Panc1 (cell line): ENCODE results near the gene GDI2.

ENCODE experiments used
- POLR2AphosphoS5 ChIP-seq: IDR thresholded peaks from 2 replicates; pipeline ENCODE4 v1.6.1; 2012; ENCODE audit warnings: mild to moderate bottlenecking, low read depth, low read length, moderate library complexity
- SIN3A ChIP-seq: IDR thresholded peaks from 2 replicates; pipeline ENCODE4 v1.6.1; 2012; ENCODE audit warnings: low read depth, mild to moderate bottlenecking, low read length, moderate library complexity, borderline replicate concordance; ENCODE audit not compliant: insufficient read depth
- TCF7L2 ChIP-seq: IDR thresholded peaks from 2 replicates; pipeline ENCODE4 v1.6.1; 2011; ENCODE audit warnings: mild to moderate bottlenecking, low read depth, low read length, inconsistent platforms
- TF ChIP-seq, protein P1 (sequence below): fragments of 450-650 bp; IDR thresholded peaks from 2 replicates; pipeline ENCODE4 v1.5.1; 2017; ENCODE audit warnings: mild to moderate bottlenecking
- TF ChIP-seq, protein P2 (sequence below), 2 experiments: IDR thresholded peaks; 2 replicates each; pipeline ENCODE4 v1.6.1; 2011 to 2012; ENCODE audit warnings: low read depth in 2 of 2, control low read depth in 1 of 2, low read length in 1 of 2, mild to moderate bottlenecking in 1 of 2, moderate library complexity in 1 of 2; ENCODE audit not compliant: insufficient read depth in 1 of 2

DNA sequence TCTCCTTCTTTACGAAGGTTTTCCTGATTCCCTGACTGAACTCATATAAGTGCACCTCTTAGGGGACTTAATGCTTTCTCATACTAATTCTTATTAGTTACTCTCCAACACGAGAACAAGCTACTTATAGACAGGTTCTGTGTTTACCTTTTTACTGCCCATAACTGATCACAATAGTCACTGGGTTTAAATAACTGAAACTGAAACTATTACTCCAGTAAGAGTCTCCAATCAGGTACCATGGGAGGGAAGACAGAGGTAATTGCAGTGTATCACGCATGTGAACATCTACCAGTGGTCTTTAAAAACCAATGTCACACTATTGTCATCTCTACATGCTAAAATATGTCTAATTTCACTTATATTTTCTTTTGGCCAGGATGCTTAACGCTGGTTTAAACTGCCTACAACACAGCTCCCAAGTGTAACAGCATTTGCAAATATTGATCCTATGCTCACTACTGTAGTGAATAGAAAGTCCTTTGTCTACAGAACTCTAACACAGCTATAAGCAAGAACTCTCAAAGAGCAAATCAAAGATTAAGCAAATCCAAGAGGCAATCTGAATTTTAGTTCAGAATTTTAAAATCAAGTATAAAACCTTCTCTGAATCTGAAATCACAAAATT, 3.6 kb downstream of the GDI2 start:
- TF ChIP-seq, protein P1, sequence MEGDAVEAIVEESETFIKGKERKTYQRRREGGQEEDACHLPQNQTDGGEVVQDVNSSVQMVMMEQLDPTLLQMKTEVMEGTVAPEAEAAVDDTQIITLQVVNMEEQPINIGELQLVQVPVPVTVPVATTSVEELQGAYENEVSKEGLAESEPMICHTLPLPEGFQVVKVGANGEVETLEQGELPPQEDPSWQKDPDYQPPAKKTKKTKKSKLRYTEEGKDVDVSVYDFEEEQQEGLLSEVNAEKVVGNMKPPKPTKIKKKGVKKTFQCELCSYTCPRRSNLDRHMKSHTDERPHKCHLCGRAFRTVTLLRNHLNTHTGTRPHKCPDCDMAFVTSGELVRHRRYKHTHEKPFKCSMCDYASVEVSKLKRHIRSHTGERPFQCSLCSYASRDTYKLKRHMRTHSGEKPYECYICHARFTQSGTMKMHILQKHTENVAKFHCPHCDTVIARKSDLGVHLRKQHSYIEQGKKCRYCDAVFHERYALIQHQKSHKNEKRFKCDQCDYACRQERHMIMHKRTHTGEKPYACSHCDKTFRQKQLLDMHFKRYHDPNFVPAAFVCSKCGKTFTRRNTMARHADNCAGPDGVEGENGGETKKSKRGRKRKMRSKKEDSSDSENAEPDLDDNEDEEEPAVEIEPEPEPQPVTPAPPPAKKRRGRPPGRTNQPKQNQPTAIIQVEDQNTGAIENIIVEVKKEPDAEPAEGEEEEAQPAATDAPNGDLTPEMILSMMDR = no peak
- TF ChIP-seq, protein P2, sequence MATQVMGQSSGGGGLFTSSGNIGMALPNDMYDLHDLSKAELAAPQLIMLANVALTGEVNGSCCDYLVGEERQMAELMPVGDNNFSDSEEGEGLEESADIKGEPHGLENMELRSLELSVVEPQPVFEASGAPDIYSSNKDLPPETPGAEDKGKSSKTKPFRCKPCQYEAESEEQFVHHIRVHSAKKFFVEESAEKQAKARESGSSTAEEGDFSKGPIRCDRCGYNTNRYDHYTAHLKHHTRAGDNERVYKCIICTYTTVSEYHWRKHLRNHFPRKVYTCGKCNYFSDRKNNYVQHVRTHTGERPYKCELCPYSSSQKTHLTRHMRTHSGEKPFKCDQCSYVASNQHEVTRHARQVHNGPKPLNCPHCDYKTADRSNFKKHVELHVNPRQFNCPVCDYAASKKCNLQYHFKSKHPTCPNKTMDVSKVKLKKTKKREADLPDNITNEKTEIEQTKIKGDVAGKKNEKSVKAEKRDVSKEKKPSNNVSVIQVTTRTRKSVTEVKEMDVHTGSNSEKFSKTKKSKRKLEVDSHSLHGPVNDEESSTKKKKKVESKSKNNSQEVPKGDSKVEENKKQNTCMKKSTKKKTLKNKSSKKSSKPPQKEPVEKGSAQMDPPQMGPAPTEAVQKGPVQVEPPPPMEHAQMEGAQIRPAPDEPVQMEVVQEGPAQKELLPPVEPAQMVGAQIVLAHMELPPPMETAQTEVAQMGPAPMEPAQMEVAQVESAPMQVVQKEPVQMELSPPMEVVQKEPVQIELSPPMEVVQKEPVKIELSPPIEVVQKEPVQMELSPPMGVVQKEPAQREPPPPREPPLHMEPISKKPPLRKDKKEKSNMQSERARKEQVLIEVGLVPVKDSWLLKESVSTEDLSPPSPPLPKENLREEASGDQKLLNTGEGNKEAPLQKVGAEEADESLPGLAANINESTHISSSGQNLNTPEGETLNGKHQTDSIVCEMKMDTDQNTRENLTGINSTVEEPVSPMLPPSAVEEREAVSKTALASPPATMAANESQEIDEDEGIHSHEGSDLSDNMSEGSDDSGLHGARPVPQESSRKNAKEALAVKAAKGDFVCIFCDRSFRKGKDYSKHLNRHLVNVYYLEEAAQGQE (IDR thresholded peaks at IDR 0.05; ENCODE audit: insufficient read depth in 1 of 2, low read depth in 2 of 2, low read length in 1 of 2) = no peak
- no peak for TF ChIP-seq POLR2AphosphoS5
- no peak for TF ChIP-seq TCF7L2
- no peak for TF ChIP-seq SIN3A
